ENCODE results near the gene TMEM178A. TPM values are rescaled to one million over a fixed set of nuclear protein-coding genes. Genes with fewer than 3 reads are reported as not detected.

TMEM178A gene
- total and polyA plus RNA-seq, 7 donors = 0.60 to 6.1 (median 1.8) TPM; not detected in 1

DNA sequence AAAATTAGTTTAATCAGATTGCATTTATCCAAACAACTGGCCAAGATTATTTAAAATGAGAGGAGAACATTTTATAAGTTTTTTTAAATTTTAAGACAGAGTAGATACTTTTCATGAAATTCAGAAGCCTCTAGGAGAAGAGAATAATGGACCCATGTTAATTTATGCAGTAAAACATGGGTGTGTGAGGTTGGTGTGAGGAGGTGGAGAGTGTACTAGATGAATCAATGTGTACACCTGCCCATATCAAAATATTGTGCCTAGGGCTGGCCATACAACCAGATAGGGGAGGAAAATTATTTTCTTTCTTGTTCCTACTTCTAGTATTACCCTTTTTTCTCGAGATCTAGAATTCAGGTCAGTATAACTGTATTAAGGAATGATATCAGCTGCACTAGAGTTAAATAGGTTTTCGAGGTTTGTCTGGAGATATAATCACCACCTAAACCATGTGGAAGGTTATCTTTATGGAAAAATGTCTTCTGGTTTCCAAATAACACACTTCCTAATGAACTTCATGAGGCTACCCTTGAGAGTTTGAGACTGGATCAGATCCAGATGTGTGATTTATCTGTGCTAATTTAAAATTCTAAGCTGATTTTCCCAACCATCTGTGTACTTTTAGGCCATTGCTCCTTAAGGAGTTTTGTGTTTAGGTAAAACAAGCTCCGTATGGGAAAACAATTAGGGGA, 37.6 kb downstream of the TMEM178A start:
- Histone ChIP-seq H3K4me1 (no peaks in the 10 kb centered on the region), H3K4me3 (no peak overlapping the region), H3K36me3 (no peaks in the 10 kb centered on the region), H3K27ac (no peak overlapping the region), H3K9me3 (peaks cover 0 to 7% (median 3%) of the 10 kb centered on the region in 4 donors), H3K27me3 (no peaks in the 10 kb centered on the region)
- no peak for DNase-seq
- intact Hi-C loops (cut with DNase I) = no loop called here
- 88% methylated on average over 3 of the region's 3 CpGs for WGBS, 2 donors
- TF ChIP-seq EP300 (IDR thresholded peaks at IDR 0.05) = no peak
- TF ChIP-seq, protein P1, sequence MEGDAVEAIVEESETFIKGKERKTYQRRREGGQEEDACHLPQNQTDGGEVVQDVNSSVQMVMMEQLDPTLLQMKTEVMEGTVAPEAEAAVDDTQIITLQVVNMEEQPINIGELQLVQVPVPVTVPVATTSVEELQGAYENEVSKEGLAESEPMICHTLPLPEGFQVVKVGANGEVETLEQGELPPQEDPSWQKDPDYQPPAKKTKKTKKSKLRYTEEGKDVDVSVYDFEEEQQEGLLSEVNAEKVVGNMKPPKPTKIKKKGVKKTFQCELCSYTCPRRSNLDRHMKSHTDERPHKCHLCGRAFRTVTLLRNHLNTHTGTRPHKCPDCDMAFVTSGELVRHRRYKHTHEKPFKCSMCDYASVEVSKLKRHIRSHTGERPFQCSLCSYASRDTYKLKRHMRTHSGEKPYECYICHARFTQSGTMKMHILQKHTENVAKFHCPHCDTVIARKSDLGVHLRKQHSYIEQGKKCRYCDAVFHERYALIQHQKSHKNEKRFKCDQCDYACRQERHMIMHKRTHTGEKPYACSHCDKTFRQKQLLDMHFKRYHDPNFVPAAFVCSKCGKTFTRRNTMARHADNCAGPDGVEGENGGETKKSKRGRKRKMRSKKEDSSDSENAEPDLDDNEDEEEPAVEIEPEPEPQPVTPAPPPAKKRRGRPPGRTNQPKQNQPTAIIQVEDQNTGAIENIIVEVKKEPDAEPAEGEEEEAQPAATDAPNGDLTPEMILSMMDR (IDR thresholded peaks at IDR 0.05) = no peak

DNA sequence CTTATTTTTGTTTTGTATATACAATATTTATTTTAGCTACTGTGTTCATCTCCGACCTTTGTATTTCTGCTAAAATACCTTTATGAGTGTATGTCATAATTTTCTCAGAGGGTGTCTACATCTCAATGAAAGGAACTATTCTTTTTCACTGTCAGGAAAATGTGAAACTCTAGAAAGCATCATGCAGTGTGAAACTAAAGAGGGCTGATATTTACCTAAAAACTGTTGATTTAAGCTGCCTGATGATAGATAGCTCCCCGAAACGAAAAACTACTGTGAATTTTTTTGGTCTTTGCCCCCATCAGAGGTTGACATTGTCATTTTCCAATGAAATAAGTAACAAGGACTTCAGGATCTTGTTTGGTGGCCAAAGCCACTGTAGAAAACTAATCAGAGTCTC, 38.8 kb downstream of the TMEM178A start:
- Histone ChIP-seq H3K36me3 (no peaks in the 10 kb centered on the region), H3K27me3 (no peaks in the 10 kb centered on the region), H3K9me3 (peaks cover 0 to 7% (median 3%) of the 10 kb centered on the region in 4 donors), H3K4me3 (no peak overlapping the region), H3K4me1 (no peaks in the 10 kb centered on the region), H3K27ac (no peak overlapping the region)
- intact Hi-C loops (cut with DNase I) = no loop called here
- DNase-seq = no peak
- 75 to 87% methylated on average over 3 of the region's 3 CpGs for WGBS, 2 donors
- TF ChIP-seq POLR2A (IDR thresholded peaks at IDR 0.05) = no peak
- TF ChIP-seq, protein P1 (IDR thresholded peaks at IDR 0.05) = no peak
- TF ChIP-seq EP300 (IDR thresholded peaks at IDR 0.05) = no peak
- no peak for TF ChIP-seq POLR2AphosphoS5 (IDR thresholded peaks at IDR 0.05)

DNA sequence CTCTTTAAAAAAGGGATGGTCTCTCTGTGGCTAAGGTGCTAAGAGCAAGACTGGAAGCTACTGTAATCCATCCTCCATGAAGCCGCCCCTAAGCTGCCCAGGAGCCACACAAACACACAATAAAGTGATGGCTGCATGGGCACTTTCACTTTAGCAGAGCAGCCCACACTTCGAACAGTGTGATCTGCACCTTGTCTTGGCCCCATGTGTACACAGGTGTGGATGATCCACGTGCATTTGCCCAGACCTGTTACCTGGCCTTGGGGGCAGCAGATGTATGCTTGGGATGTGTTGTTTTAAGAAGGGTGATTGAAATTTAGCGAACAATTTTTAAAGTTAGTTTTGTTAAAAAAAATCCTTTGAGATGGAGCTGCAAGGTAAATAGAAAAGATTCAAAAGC, 39.9 kb downstream of the TMEM178A start:
- 45 to 69% methylated on average over 4 of the region's 4 CpGs for WGBS, 2 donors
- H3K9me3 ChIP-seq = peaks cover 0 to 7% (median 3%) of the 10 kb centered on the region in 4 donors
- TF ChIP-seq EP300 (IDR thresholded peaks at IDR 0.05) (no peak), POLR2AphosphoS5 (IDR thresholded peaks at IDR 0.05) (no peak), POLR2A (IDR thresholded peaks at IDR 0.05) (no peak)
- TF ChIP-seq, protein P1 (IDR thresholded peaks at IDR 0.05) = no peak
- H3K4me1 ChIP-seq = no peaks in the 10 kb centered on the region
- no peaks in the 10 kb centered on the region for H3K36me3 ChIP-seq
- no peak overlapping the region for H3K27ac ChIP-seq
- H3K27me3 ChIP-seq = no peaks in the 10 kb centered on the region
- intact Hi-C loops (cut with DNase I) = no loop called here
- no peak for DNase-seq
- no peak overlapping the region for H3K4me3 ChIP-seq

DNA sequence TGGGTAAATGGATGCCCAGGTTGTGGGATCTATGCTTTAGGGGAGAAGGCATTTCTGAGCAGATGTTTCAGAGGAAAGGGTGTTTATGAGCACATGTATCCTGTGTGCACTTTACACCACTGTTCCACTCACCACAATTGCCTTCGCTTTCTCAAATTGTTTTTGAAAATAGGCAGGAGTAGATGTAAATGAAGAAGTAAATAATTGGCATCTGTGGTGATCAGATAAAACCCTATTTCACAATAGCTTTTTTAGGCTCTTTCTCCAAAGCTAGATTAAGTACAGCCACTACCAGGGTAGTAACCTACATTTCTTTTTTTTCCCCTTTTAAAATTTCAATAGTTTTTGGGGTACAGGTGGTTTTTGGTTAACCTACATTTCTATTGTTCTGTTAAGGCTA, 40.6 kb downstream of the TMEM178A start:
- H3K27me3 ChIP-seq = no peaks in the 10 kb centered on the region
- peaks cover 0 to 2% (median 1%) of the 10 kb centered on the region in 4 donors for H3K9me3 ChIP-seq
- H3K4me3 ChIP-seq = no peak overlapping the region
- H3K27ac ChIP-seq = no peak overlapping the region
- TF ChIP-seq EP300 (IDR thresholded peaks at IDR 0.05) = no peak
- TF ChIP-seq POLR2A (IDR thresholded peaks at IDR 0.05) = no peak
- TF ChIP-seq POLR2AphosphoS5 (IDR thresholded peaks at IDR 0.05) = no peak
- TF ChIP-seq, protein P1 (IDR thresholded peaks at IDR 0.05) = no peak
- intact Hi-C loops (cut with DNase I) = no loop called here
- DNase-seq = no peak
- H3K36me3 ChIP-seq = no peaks in the 10 kb centered on the region
- no peaks in the 10 kb centered on the region for H3K4me1 ChIP-seq
- WGBS, 2 donors = 70 to 88% methylated on average over 1 of the region's 1 CpG

DNA sequence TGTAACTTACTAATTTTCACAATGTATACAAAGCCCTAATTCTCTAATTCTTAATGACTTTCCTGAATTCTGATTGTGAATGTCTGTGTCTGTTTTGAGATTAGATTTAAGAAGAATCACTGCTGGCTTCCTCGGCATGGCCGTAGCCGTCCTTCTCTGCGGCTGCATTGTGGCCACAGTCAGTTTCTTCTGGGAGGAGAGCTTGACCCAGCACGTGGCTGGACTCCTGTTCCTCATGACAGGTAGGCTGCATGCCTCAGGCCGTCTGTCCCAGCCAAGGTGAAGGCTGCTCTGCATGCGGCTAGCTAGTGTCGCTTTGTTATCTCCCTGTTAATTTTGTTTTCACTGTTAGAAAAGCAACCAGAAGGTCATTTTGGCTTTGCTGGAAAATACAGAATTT, 41.2 kb downstream of the TMEM178A start:
- no peaks in the 10 kb centered on the region for H3K9me3 ChIP-seq
- no peak overlapping the region for H3K4me3 ChIP-seq
- intact Hi-C loops (cut with DNase I) = no loop called here
- TF ChIP-seq POLR2A (IDR thresholded peaks at IDR 0.05) = no peak
- no peak for TF ChIP-seq POLR2AphosphoS5 (IDR thresholded peaks at IDR 0.05)
- no peak for TF ChIP-seq EP300 (IDR thresholded peaks at IDR 0.05)
- TF ChIP-seq, protein P1 (IDR thresholded peaks at IDR 0.05) = no peak
- H3K27ac ChIP-seq = no peak overlapping the region
- WGBS, 2 donors = 95% methylated on average over 8 of the region's 8 CpGs
- no peak for DNase-seq
- no peaks in the 10 kb centered on the region for H3K27me3 ChIP-seq
- no peaks in the 10 kb centered on the region for H3K4me1 ChIP-seq
- H3K36me3 ChIP-seq = no peaks in the 10 kb centered on the region

Data from sigmoid colon (tissue), 7 donors.